Right hindlimb (tissue), 1 donor: ENCODE results near the gene CIAO2A.
A peak's percentile ranks its signal among the peaks of the same experiment; 100 is the strongest.
"Not testable (repeated sequence)": the region's sequence is repeated elsewhere in the genome, so short reads cannot be mapped to it uniquely, and the experiment has no call there.

Source experiments
- DNase-seq: peaks from one replicate; pipeline ENCODE4 v3.0.0-alpha.2; 2018

The CIAO2A gene

GRCh38 chr15:64070965-64071851 is 22.4 kb downstream of the CIAO2A start:
- DNase-seq = no peak

DNA sequence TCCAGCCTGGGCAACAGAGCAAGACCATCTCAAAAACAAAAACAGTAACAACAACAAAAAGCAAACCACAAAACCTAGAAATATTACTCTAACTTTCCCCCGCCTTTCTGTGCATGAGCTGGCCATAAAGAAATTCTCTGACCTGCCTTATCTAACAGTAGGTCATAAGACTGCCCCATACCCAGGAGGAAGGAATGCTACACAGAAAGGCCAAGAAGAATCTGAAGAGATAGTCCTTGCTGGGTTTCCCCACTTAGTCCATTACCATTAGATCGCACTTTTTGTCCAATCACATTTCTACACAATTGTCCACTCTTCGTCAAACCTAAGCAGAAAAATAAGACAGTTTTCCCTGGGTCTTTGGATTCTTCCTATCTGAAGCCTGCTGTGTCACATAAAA is 23.5 kb downstream of the CIAO2A start:
- no peak for DNase-seq

- DNase-seq = no peak
Observed at GRCh38 chr15:64068133-64068532, 25.5 kb downstream of the CIAO2A start.

DNA sequence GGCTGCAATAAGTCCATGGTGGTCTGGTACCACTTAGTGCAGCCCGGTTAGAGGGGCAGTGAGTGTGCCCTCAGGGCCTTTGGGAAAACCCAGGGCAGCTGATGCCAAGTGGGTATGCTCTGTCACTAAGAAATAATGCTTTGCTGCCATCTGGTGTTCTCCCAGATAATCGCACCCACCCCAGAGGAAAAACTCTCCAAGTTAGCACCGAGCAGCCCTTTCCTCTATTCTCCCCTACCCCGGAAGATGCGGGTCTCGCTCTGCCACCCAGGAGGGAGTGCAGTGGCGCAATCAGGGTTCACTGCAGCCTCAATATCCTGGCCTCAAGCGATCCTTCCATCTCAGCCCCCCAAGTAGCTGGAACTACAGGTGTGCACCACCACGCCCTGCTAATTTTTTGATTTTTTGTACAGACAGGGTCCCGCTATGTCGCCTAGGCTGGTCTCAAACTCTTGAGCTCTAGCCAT is 26.0 kb downstream of the CIAO2A start:
- DNase-seq = peak; percentile 75

DNA sequence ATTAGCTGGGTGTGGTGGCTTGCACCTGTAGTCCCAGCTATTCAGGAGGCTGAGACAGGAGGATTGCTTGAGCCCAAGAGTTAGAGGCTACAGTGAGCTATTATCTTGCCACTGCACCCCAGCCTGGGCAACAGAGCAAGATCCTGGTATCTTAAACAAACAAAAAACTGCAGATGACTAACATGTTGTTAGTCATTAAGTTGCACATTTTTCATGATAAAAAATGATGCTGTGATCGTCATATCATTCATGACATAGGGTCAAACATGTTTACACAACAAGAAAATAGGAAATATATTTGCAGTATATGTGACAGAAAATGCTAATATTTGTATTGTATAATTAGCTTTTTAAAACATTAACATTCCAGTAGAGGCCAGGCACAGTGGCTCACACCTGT is 27.2 kb downstream of the CIAO2A start:
- no peak for DNase-seq

DNA sequence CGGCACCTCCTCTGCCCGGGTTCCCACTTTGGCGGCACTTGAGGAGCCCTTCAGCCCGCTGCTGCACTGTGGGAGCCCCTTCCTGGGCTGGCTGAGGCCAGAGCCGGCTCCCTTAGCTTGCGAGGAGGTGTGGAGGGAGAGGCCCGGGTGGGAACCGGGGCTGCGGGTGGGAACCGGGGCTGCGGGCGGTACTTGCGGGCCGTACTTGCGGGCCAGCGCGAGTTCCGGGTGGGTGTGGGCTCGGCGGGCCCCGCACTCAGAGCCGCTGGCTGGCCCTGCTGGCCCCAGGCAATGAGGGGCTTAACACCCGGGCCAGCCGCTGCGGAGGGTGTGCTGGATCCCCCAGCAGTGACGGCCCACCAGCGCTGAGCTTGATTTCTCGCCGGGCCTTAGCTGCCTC is 32.9 kb downstream of the CIAO2A start:
- DNase-seq = no peak

GRCh38 chr15:64059104-64059503 is 34.5 kb downstream of the CIAO2A start:
- not testable (repeated sequence) for DNase-seq

DNA sequence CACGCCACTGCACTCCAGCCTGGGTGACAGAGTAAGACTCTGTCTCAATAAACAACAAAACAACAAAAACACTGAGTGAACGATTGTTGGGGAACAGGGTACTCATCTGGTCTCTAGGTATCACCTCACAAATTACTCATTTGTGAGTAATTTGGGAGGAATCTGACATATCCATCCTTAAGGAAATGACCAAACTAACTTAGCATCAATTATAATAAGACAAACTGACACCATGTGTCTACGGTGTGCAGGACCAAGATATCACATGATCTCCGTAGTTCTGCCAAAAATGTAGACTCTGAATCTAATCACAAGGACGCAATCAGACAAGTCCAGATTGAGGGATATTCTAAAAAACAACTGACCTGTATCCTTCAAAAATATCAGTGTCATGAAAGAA is 35.4 kb downstream of the CIAO2A start:
- DNase-seq = no peak

GRCh38 chr15:64053674-64054073 is 40.0 kb downstream of the CIAO2A start:
- not testable (repeated sequence) for DNase-seq

GRCh38 chr15:64052925-64053491 is 40.6 kb downstream of the CIAO2A start:
- DNase-seq = no peak

- no peak for DNase-seq
Observed at GRCh38 chr15:64051407-64052259, 42.0 kb downstream of the CIAO2A start.

DNA sequence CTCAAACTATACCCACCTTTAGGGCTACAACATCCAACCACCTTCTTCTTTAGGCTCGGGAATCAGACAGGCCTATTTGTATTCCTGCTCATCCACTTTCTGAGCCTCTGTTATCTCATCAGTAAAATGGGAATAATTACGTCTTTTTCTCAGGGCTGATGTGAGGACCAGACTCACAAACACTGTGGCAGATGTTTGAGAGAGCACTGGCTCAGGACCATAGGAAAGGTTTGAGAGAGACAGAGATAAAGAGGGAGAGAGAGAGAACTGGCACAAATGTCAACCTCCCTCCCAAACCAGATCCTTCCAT is 42.6 kb downstream of the CIAO2A start:
- DNase-seq = no peak

- no peak for DNase-seq
Observed at GRCh38 chr15:64050281-64051092, 43.2 kb downstream of the CIAO2A start.

- no peak for DNase-seq
Observed at GRCh38 chr15:64048781-64049460, 44.7 kb downstream of the CIAO2A start.

- DNase-seq = peak; percentile 64
Observed at GRCh38 chr15:64046421-64047153, 47.1 kb downstream of the CIAO2A start, which contains the start of gene DAPK2. Gene DAPK2, minus strand, starts transcription at chr15:64046485. Its CDS starts 6,224 bp downstream, at chr15:64040261.

DNA sequence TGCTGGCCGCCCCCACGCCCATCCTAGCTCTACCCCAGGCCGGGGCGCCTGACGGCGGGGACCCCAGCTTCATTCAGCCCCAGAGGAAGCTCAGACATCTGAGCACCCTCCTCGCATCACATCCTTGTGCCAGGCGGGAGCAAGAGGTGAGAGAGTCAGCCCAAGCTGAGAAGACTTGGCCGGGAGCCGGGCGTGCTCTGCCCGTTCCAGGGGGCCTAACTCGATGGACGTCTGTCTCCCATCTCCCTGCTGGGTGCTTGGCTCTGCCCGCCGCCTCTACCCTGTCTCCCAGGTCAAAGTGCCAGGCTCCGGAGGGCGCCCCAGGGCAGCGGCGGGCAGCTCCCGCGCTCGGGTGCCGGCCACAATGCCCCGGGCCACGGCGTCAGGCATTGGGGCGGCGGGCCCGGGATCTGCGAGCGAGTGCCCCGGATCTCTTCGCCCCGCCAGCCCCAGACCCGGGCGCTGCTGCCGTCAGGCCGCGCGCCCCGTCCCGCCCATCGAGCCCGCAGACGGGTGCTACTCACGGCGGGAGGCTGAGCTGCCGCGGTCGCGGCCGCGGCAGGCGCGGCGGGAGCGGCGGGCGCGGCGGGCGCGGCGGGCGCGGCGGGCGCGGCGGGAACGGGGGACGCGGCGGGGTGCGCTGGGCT is 47.7 kb downstream of the CIAO2A start:
- DNase-seq = no peak

DNA sequence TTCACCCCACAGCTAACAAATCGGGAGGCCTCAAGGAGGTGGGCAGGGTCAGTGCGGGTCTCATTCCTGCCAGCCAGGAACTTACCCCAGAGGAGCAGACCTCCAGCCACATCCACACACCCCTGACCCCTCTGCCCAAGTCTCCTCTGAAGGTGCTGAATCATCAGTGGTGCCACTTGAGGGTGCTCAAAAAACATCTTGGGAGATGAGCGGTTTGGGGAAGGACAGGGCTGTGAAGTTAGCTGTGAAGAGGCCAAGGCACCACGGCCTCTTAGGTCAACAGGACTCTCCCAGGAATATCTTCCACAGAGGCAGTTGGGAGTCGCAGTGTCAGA is 48.6 kb downstream of the CIAO2A start:
- DNase-seq = no peak

- DNase-seq = no peak
Observed at GRCh38 chr15:64044300-64045100, 49.1 kb downstream of the CIAO2A start.

DNA sequence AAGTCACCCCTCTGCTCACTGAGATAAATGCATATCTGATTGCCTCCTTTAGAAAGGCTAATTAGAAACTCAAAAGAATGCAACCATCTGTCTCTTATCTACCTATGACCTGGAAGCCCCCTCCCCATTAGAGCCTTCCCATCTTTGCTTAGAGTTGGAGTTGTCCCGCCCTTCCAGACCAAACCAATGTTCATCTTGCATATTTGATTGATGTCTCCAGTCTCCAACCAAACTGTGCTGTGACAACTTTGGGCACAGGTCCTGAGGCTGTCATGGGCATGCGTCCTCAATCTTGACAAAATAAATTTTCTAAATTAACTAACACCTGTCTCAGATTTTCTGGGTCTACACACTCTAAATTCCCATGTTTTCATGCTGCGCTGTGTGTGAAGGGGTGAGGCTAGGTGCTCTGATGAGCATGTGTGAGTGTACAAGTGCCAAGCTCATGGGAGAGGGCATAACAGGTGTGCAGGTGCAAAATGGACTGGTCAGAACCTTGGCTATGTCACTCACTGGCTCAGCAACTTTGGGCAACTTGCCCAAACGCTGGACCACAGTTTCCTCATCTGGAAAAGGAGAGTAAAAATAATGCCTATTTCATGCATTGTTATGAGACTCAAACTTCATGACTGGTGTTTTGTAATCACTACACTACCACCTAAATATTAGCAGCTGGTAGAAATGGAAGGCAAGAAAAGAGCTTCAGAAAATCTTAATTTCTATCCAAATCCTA is 54.6 kb downstream of the CIAO2A start:
- DNase-seq = no peak
